ENCODE data around the gene PHETA2.

The PHETA2 gene

DNA sequence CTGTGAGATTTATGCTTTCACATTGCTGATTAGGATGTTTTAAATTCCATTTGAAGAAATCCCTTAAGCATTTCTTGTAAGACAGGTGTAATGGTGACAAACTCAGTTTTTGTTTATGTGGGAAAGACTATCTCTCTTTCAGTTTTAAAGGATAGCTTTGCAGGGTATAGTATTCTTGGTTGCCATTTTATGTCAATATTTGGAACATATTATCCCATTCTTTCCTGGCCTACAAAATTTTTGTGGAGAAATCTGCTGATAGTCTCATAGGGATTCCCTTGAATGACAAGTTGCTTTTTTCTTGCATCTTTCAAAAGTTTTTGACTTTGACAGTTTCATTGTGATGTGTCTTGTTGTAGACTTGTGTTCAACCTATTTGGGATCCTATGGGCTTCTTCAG lies 32.3 kb upstream of the PHETA2 start:
- no peak for DNase-seq (ENCODE audit: extremely low read depth, low read depth)
- TF ChIP-seq, protein P1, sequence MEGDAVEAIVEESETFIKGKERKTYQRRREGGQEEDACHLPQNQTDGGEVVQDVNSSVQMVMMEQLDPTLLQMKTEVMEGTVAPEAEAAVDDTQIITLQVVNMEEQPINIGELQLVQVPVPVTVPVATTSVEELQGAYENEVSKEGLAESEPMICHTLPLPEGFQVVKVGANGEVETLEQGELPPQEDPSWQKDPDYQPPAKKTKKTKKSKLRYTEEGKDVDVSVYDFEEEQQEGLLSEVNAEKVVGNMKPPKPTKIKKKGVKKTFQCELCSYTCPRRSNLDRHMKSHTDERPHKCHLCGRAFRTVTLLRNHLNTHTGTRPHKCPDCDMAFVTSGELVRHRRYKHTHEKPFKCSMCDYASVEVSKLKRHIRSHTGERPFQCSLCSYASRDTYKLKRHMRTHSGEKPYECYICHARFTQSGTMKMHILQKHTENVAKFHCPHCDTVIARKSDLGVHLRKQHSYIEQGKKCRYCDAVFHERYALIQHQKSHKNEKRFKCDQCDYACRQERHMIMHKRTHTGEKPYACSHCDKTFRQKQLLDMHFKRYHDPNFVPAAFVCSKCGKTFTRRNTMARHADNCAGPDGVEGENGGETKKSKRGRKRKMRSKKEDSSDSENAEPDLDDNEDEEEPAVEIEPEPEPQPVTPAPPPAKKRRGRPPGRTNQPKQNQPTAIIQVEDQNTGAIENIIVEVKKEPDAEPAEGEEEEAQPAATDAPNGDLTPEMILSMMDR (IDR thresholded peaks at IDR 0.05; ENCODE audit: low read depth, low read length), result no peak

DNA sequence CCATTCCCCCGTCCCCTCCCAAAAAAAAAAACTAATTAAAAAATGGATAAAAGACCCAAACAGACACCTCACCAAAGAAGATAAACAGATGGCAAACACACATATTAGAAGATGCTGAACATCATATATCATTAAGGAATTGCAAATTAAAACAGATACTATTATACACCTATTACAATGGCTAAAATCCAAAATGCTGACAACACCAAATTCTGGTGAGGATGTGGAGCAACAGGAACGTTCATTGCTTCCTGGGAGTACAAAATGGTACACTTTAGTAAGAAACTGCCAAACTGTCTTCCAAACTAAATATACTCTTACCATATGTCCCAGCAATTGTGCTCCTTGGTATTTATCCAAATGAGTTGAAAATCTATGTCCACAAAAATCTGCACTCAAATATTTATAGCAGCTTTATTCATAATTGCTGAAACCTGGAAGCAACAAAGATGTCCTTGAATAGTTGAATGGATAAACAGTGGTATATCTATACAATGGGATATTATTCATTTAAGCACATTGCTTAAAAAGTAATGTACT lies 23.3 kb upstream of the PHETA2 start:
- TF ChIP-seq, protein P1 (IDR thresholded peaks at IDR 0.05; ENCODE audit: low read depth, low read length), result no peak
- no peak for DNase-seq (ENCODE audit: extremely low read depth, low read depth)

DNA sequence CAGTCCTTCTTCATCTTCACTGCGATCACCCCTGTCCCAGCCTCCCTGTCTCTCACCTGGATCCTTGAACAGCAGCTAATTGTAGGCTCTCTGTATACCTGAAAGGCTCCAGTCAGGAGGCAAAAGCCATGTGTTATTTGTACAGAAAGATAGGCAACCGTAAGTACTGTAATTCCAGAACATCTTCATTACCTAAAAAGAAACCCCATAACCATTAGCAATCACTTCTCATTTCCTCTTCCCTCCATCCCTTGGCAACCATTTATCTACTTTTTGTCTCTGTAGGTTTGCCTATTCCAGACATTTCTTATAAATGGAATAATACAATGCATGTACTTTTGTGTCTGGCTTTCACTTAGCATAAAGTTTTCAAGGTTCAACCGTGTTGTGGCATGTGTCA lies 21.3 kb upstream of the PHETA2 start:
- no peak for DNase-seq (ENCODE audit: extremely low read depth, low read depth)
- TF ChIP-seq, protein P1 (IDR thresholded peaks at IDR 0.05; ENCODE audit: low read depth, low read length), result no peak

DNA sequence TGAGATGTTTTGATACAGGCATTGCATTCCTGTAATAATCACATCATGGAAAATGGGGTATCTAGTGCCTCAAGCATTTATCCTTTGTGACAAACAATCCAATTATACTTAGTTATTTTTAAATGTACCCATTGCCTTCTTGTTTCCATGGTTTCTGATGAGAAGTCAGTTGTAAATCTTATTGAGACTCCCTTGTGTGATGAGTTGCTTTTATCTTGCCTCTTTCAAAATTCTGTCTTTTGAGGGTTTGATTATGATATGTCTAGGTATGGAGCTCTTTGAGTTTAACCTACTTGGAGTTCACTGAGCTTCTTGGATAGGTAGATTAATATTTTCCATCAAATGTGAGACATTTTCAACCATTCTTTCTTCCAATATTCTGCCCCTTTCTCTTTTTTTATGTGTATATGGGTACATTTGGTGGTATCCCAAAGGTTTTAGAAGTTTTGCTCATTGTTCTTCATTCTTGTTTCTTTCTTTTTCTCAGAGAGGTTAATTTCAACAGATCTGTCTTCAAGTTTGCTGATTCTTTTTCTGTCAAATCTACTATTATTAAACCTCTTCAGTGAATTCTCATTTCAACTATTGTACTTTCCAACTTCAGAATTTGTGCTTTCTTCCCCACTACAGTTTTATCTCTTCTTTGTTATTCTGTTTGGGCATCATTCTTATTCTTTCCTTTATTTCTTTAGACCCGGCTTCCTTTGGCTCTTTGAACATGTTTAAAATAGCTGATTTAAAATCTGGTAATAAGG lies 17.1 kb upstream of the PHETA2 start:
- TF ChIP-seq, protein P1 (IDR thresholded peaks at IDR 0.05; ENCODE audit: low read depth, low read length), result no peak
- DNase-seq (ENCODE audit: extremely low read depth, low read depth), result no peak

DNA sequence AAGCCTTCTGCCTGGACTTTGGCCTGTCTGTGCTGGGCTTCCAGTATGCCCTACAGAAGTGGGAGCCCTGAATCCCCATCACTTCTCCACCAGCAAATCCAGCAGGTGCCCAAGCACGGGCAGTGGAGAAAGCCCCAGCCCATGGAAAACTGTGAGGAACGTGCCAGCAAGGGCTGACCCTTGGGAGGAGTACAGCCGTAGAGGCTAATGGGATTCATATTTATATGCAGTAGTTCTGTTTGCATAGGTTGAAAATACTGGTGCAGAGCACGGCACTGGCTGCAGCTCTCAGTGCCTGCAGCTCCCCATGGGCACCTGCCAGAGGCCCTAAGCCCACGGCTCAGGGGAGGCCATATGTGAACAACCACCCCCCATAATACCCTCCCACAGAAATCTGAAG lies 13.6 kb upstream of the PHETA2 start:
- DNase-seq (ENCODE audit: extremely low read depth, low read depth), result no peak
- TF ChIP-seq, protein P1 (IDR thresholded peaks at IDR 0.05; ENCODE audit: low read depth, low read length), result no peak

DNA sequence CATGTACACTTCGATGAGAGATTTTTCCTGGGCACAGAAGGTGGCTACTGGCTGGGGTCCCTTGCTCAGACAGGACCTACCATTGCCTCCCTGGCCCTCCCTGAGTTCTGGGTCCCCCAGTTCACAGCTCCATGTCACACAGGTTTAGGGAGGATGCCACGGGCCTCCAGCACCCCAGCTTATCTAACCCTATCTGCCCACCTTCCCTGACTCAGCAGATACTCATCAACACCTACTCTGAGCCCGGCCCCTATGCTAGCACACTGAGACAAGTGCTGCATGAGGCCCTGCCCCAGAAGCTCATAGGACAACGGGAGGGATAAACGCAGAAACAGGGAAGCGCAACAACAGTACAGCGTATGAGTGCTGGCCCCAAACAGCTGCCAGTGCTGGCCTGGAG lies 13.0 kb upstream of the PHETA2 start:
- DNase-seq (ENCODE audit: extremely low read depth, low read depth), result no peak
- TF ChIP-seq, protein P1 (IDR thresholded peaks at IDR 0.05; ENCODE audit: low read depth, low read length), result no peak

DNA sequence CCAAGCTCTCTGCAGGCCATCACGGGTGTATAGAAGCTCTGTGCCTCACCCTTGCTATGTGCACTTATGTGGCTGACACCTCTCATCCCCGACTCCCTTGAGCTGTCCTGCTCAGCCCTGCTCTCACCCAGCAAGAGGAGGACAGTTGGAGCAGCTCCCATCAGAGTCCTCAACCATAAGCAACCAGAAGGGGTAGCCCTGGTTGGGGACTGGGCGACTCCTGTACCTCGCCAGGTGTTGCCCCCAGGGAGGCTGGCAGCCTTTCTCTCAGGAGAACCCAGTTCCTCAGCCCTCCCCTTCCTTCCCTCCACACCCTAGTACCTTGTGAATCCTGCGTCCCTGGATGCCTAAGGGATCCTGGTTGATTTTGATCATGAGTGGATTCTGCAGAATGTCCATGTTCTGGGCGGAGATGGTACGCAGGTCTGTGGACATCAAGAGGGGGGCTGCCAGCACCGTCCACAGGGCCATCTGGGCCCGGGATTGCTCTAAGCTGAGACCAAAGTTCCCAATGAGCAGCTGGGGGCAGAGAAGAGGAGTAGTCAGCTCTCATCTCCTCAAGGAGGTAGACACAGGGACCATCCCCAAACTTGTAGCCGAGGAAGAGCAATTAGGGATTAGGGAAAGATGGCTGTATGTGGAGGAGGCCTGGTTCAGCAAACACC lies 11.4 kb upstream of the PHETA2 start:
- no peak for DNase-seq (ENCODE audit: extremely low read depth, low read depth)
- TF ChIP-seq, protein P1 (IDR thresholded peaks at IDR 0.05; ENCODE audit: low read depth, low read length), result no peak
